AG20443 (cell line): ENCODE results near the gene ZNF138.
A peak's percentile ranks its signal among the peaks of the same experiment; 100 is the strongest.
"Not testable (repeated sequence)": the region's sequence is repeated elsewhere in the genome, so short reads cannot be mapped to it uniquely, and the experiment has no call there.

Experiments used
- DNase-seq: peaks from one replicate; pipeline ENCODE4 v3.0.0; 2012; ENCODE audit warnings: low spot score, mixed read lengths

The ZNF138 gene

DNA sequence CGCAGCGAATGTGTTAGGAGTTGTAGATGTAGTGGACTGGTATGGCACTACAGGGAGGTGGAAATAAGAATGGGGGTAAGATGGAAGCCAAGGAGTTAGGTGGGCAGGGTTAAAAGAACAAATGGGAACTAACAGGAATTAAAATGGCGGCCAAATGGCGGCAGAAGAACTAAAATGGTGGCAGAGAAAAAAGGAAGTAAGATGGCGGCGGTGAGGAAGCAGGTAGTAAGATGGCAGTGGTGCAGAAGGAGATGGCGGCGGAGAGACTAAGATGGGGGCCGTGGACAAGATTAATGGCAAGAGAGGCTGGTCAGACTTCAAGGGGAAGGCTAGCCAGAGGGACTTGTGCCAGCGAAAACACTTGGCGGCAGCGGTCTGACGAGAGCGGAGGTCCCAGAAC lies 44.5 kb downstream of the ZNF138 start:
- no peak for DNase-seq

GRCh38 chr7:64839910-64840309 lies 45.7 kb downstream of the ZNF138 start:
- DNase-seq = no peak

- DNase-seq = peak; percentile 40
Measured at GRCh38 chr7:64849250-64849923, 55.2 kb downstream of the ZNF138 start.

- no peak for DNase-seq
Measured at GRCh38 chr7:64849924-64850499, 55.8 kb downstream of the ZNF138 start.

DNA sequence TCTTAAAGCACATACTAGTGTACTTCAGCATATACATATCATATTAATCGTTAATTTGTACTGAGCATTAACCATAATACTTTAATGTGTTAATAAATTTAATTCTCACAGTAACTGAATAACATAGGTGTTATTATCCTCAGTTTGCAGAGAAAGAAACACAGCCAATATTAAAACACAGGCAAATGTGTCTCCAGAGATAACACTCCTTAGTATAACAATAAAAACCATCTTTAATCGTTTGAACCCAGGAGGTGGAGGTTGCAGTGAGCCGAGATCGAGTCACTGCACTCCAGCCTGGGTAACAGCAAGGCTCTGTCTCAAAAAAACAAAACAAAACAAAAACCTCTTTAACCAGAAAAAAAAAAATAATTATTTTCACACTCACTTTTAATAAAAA lies 59.5 kb downstream of the ZNF138 start:
- no peak for DNase-seq

- no peak for DNase-seq
Measured at GRCh38 chr7:64854969-64855368, 60.7 kb downstream of the ZNF138 start.

GRCh38 chr7:64863021-64863420 lies 68.8 kb downstream of the ZNF138 start:
- DNase-seq = peak; percentile 1

- not testable (repeated sequence) for DNase-seq
Measured at GRCh38 chr7:64863530-64863929, 69.3 kb downstream of the ZNF138 start.

GRCh38 chr7:64863969-64864368 lies 69.7 kb downstream of the ZNF138 start:
- DNase-seq = no peak

GRCh38 chr7:64867863-64868440 lies 73.7 kb downstream of the ZNF138 start:
- DNase-seq = peak; percentile 2

DNA sequence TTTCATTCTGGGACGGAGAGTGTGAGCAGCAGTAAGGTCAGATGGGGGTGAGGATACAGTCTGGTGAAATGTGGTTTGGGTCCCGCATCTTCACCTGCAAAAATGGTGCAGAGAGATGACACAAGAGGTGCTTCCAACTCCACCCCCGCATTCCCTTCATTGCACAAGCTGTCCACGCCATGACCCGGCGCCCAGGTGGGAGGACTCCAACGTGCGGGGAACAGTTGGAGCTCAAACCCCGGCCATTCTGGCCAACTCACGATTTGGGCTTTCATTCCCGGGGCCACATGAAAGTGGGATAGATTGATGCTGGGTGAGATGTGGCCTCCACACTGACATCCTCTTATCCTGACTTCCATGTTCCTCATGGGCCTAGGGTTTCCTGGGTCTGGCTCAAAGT lies 74.3 kb downstream of the ZNF138 start:
- DNase-seq = peak; percentile 2

GRCh38 chr7:64869121-64869725 lies 75.0 kb downstream of the ZNF138 start:
- DNase-seq = peak; percentile 5

- DNase-seq = peak; percentile 5
Measured at GRCh38 chr7:64869912-64870562, 75.8 kb downstream of the ZNF138 start.

- DNase-seq = peak; percentile 3
Measured at GRCh38 chr7:64870656-64871055, 76.4 kb downstream of the ZNF138 start.

DNA sequence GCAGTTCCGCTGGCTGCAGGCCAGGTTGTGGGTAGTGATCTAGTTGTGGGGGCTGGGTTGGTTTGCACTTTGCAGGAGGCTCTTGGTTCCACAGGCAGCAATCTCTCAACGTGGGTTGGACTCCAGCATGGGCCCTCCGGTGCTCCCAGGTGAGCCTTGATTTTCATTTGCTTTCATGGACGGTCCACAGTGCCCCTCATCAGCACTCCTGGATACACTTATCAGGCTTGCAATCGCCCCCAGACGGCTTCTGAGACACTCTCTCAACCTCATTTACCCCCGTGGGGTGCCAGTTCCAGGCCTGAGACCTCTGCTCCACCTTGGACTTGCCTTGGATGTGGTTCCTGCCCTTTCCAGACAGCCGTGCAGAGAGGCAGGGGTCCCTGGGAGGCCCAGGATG lies 77.5 kb downstream of the ZNF138 start:
- peak; percentile 3 for DNase-seq

GRCh38 chr7:64872351-64873154 lies 78.3 kb downstream of the ZNF138 start:
- DNase-seq = peak; percentile 3

DNA sequence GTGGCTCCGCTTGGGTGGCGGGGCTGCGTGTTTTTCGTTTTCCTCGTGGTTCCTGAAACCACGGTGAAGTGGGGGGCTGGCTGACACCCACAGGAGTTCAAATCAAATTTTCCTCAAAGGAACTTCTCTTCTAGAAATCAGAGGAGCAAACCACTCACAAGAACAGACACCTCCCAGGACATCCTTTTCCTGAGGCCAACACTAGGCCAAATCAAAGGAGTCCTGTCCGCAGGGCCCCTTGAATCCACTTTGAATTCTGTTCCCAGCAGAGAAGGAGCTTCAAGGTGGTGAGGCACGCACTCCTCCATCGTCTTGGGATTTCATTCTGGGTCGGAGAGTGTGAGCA lies 78.9 kb downstream of the ZNF138 start:
- peak; percentile 4 for DNase-seq

GRCh38 chr7:64873517-64873916 lies 79.3 kb downstream of the ZNF138 start:
- DNase-seq = no peak

- DNase-seq = peak; percentile 3
Measured at GRCh38 chr7:64874114-64874513, 79.9 kb downstream of the ZNF138 start.

- DNase-seq = peak; percentile 3
Measured at GRCh38 chr7:64874562-64875250, 80.5 kb downstream of the ZNF138 start.

DNA sequence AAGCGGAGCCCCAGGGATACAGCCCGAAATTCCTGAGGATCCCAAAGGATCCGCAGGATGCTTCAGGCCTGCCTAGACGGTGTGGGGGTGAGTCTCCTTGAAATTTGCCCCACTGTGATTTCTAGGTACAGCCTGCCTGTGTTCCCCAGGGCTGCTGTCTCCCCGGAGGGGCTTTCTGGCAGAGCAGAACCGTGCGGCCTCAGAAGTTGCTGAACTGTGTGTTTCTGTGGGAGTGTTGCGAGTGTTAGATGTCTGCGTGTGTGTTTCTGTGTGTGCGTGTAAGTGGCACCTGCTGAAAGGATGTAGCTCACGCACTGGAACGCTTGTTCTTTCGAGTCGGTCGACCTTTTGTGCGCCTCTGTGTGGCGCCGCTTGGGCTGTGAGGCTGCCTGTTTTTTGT lies 81.0 kb downstream of the ZNF138 start:
- DNase-seq = no peak
